ENCODE data around the gene LSS.

DNA sequence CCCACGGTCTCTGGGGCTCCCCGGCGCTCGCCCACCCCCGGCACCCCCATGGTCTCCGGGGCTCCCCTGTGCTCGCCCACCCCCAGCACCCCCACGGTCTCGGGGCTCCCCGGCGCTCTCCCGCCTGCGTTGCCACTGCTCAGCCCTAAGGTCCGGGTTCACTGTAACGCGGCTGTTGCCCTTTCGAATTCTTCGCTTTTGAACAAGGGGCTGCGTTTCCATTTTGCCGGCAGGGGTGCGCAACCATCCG, 68.0 kb downstream of the LSS start:
- TF ChIP-seq, protein P1, sequence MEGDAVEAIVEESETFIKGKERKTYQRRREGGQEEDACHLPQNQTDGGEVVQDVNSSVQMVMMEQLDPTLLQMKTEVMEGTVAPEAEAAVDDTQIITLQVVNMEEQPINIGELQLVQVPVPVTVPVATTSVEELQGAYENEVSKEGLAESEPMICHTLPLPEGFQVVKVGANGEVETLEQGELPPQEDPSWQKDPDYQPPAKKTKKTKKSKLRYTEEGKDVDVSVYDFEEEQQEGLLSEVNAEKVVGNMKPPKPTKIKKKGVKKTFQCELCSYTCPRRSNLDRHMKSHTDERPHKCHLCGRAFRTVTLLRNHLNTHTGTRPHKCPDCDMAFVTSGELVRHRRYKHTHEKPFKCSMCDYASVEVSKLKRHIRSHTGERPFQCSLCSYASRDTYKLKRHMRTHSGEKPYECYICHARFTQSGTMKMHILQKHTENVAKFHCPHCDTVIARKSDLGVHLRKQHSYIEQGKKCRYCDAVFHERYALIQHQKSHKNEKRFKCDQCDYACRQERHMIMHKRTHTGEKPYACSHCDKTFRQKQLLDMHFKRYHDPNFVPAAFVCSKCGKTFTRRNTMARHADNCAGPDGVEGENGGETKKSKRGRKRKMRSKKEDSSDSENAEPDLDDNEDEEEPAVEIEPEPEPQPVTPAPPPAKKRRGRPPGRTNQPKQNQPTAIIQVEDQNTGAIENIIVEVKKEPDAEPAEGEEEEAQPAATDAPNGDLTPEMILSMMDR (IDR thresholded peaks at IDR 0.05): no peak
- no peak for TF ChIP-seq POLR2A (IDR thresholded peaks at IDR 0.05)

All from Peyer's patch (tissue), 4 donors.